GM19351 (cell line): ENCODE measurements around the gene ZFYVE26.

ENCODE experiments used
- ATAC-seq: cut with Tn5 transposase; IDR thresholded peaks from one replicate; pipeline ENCODE4 v1.9.1; 2021; ENCODE audit warnings: mild to moderate bottlenecking, moderate library complexity; ENCODE audit not compliant: unreplicated experiment

The ZFYVE26 gene

GRCh38 chr14:67817750-67818438 is 1.5 kb upstream of the ZFYVE26 start:
- no peak for ATAC-seq

GRCh38 chr14:67815573-67816225 is 691 bp downstream of the ZFYVE26 start:
- ATAC-seq, result no peak

- ATAC-seq, result no peak
Measured at GRCh38 chr14:67814821-67815220, 1.6 kb downstream of the ZFYVE26 start.

GRCh38 chr14:67806246-67806645 is 10.1 kb downstream of the ZFYVE26 start:
- ATAC-seq, result no peak

- ATAC-seq, result no peak
Measured at GRCh38 chr14:67800743-67801142, 15.6 kb downstream of the ZFYVE26 start.

- no peak for ATAC-seq
Measured at GRCh38 chr14:67798731-67799130, 17.7 kb downstream of the ZFYVE26 start.

- ATAC-seq, result no peak
Measured at GRCh38 chr14:67787673-67788072, 28.7 kb downstream of the ZFYVE26 start.

GRCh38 chr14:67785270-67786109 is 30.9 kb downstream of the ZFYVE26 start:
- no peak for ATAC-seq

GRCh38 chr14:67784244-67784823 is 32.1 kb downstream of the ZFYVE26 start:
- ATAC-seq, result no peak

GRCh38 chr14:67782090-67782489 is 34.3 kb downstream of the ZFYVE26 start:
- no peak for ATAC-seq

GRCh38 chr14:67778792-67779191 is 37.6 kb downstream of the ZFYVE26 start:
- ATAC-seq, result no peak

GRCh38 chr14:67776653-67777322 is 39.6 kb downstream of the ZFYVE26 start:
- ATAC-seq, result no peak

- ATAC-seq, result no peak
Measured at GRCh38 chr14:67773844-67774377, 42.5 kb downstream of the ZFYVE26 start.

GRCh38 chr14:67768219-67768618 is 48.2 kb downstream of the ZFYVE26 start:
- no peak for ATAC-seq

GRCh38 chr14:67766035-67766680 is 50.2 kb downstream of the ZFYVE26 start:
- ATAC-seq, result no peak

- no peak for ATAC-seq
Measured at GRCh38 chr14:67765192-67765834, 51.1 kb downstream of the ZFYVE26 start.

GRCh38 chr14:67764496-67764895 is 51.9 kb downstream of the ZFYVE26 start:
- no peak for ATAC-seq

- no peak for ATAC-seq
Measured at GRCh38 chr14:67763158-67763822, 53.1 kb downstream of the ZFYVE26 start.

- ATAC-seq, result no peak
Measured at GRCh38 chr14:67762051-67762450, 54.3 kb downstream of the ZFYVE26 start.
